ENCODE data around the gene KCNJ3.

KCNJ3 gene, protein sequence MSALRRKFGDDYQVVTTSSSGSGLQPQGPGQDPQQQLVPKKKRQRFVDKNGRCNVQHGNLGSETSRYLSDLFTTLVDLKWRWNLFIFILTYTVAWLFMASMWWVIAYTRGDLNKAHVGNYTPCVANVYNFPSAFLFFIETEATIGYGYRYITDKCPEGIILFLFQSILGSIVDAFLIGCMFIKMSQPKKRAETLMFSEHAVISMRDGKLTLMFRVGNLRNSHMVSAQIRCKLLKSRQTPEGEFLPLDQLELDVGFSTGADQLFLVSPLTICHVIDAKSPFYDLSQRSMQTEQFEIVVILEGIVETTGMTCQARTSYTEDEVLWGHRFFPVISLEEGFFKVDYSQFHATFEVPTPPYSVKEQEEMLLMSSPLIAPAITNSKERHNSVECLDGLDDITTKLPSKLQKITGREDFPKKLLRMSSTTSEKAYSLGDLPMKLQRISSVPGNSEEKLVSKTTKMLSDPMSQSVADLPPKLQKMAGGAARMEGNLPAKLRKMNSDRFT

DNA sequence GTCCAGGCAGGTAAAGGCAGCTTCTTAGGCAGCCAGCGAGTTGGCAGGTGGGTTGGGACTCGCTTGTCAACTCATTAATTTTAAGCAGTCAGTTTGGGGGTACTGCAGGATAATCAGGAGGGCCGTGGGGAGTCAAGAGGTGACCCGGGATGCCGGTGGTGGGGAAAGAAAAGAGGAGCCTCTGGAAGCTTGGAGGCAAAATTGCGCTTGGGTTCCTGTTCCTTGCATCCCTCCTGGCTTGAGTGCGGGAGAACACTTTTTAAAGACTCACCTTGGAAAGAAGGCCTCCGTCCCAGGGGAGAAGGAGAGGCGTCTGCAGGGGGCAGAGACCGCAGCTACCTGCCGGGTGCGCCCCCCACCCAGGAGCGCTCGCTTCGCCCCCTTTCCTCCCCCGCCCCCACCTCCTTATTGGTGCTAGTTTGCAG, at the start of gene KCNJ3:
KCNJ3 (plus strand) TSS at position 400 of the 425 bp plus-strand sequence. CDS start 81 bp downstream, outside the sequence.
- no peak for DNase-seq (ENCODE audit: low spot score)

- DNase-seq (ENCODE audit: low spot score): no peak
These were observed 43.0 kb upstream of the KCNJ3 start for GRCh38 chr2:154655499-154655898.

DNA sequence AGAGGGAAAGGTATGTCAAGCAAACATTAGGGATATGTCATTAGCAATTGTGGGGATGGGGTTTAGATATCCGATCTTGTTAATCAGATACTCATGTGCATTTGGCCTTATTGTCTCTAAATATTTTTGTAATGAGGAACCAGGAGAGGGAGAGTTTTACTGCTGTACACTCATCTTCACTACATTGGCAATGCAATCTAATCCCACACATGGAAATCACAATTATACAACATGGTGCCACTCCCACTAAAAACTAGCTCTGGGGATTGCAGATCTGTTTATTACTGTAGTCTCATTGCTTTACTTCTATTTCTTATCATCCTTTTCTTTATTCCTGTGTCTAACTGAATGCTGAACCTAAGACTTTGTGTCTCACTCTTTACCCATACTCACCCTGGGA, 39.6 kb upstream of the KCNJ3 start:
- DNase-seq (ENCODE audit: low spot score): no peak

- DNase-seq (ENCODE audit: low spot score): no peak
These were observed 34.2 kb upstream of the KCNJ3 start for GRCh38 chr2:154664248-154664647.

DNA sequence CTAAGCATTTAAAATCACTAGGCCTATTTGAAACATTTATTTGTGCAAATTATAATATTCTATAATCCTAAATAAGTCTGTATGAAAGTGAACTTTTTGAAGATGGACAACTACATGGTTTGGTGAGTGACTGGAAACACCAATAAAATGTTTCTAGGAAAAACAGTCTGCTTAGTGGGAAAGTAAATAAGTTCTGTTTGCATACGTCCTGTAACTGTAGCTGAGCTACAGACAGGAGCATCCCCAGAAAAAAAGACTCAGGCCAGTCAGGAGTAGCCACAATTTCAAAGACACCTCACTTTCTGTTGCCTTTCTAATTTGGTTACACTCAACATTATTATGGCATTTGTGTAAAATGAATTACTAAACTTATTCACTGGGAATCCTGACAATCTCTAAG, 28.4 kb upstream of the KCNJ3 start:
- DNase-seq (ENCODE audit: low spot score): no peak

DNA sequence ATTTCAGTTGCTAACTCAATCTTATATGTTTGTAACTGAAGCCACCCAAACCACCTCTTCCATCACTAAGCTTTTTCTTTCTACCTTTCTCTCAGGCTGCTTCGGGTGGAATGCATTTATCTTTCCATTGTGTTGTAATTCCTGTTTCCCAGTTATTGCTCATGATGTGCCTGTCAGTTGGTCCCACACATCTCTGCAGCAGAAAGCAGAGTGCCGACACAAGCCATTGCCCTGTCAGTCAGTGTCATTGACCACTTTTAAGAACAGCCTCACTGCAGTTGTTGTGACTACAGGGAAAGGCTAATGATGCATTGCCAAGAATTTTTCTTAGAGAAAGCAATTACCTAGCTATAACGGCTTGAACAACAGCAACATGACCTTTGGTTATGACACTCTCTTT, 24.8 kb upstream of the KCNJ3 start:
- DNase-seq (ENCODE audit: low spot score): no peak

GRCh38 chr2:154677401-154677800, 21.1 kb upstream of the KCNJ3 start:
- no peak for DNase-seq (ENCODE audit: low spot score)

- no peak for DNase-seq (ENCODE audit: low spot score)
These were observed 16.8 kb upstream of the KCNJ3 start for GRCh38 chr2:154681741-154682140.

- peak; percentile 37 for DNase-seq (ENCODE audit: low spot score)
These were observed 12.3 kb upstream of the KCNJ3 start for GRCh38 chr2:154686162-154686561.

GRCh38 chr2:154688373-154688772, 10.1 kb upstream of the KCNJ3 start:
- DNase-seq (ENCODE audit: low spot score): no peak

GRCh38 chr2:154689158-154689557, 9.3 kb upstream of the KCNJ3 start:
- no peak for DNase-seq (ENCODE audit: low spot score)

- DNase-seq (ENCODE audit: low spot score): no peak
These were observed 5.6 kb upstream of the KCNJ3 start for GRCh38 chr2:154692927-154693326.

DNA sequence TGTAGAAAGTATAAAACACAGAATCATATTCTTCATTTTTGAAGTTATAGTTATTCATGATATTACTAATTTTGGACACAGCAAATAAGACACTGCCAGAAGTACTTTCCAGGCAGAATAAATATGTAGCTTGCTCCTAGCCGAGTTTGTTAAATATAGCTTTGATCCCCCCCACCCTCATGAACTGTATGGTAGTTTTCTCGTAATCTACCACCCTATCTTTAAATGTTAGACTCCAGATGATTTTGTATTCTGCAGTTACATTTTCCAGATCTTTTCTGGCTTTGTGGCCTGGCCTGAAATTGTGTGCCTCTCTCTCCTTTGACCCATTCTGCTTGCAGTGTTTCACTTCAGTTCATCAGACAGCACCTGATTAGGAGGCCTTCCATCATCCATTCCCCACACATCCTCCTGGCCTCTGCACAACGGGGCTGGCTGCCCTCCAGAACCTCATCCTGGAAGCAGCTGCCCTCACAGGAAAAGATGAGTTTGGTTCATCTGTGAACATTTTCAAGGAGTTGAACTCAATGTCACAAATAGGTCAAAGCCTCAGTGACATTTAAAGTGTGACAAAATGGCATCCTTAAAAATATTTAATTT, 4.7 kb upstream of the KCNJ3 start:
- DNase-seq (ENCODE audit: low spot score): no peak

DNA sequence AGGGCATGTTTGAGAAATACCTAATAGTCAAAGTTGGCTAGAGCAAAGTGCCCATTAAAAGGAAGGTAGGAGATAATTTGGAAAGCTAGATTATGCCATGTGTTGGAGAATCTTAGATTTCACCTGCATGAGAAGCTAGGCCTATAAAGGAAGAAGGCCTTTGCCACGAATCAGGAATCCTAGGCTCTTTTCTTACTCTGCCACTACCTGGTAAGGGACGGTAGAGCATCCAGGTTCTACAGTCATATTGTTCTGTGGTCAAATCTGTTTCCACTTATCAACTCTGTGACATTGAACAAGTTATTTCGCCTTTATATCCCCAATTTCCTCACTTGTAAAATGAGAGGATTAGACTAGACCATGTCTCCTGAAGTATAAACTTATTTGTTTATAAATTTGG, 3.6 kb upstream of the KCNJ3 start:
- no peak for DNase-seq (ENCODE audit: low spot score)

DNA sequence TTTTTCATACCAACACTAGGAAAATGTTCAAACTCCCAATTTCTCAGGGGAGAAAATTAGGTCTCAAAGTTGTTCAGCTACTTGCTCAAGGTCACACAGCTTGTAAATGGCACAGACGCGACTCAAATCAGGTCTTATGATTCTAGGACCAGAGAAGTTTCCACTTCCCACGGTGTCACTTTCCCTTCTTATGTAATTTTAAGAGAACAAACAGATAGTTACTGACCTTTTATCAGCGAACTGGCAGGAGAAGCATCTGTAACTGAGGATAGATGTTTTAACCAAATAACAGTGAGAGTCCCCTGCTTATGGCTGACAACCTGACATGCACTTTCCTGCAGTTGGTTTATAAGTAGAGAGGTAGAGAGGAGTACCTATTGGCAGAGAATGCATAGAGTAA, 2.1 kb upstream of the KCNJ3 start:
- no peak for DNase-seq (ENCODE audit: low spot score)

DNA sequence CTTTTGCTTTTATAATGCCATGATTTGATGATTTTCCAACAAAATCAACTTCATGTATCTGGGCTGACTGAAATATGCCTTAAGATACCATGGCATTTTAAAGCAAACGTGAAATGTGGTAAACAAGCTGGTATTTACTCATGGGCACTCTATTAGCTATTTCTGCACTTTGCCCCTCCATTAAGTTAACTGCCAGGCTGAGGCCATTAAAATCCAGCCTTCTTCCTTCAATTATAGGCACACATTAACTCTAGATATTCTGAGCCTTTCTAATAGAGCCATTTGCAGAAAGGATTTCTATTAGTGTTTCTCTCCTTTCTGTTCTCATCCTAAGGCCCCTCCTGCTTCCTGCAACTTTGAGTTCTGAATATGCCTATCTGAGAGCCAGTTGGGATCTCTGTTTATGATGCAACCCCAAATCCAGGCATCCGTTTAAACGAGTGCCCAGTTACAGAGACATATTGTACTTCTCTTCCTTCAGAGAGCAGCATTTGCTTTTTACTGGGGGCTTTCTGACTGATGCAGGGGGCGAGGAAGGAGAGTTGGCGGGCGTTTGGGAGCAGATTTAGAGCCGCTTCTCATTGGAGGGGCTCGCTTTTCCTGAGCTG, 1.6 kb upstream of the KCNJ3 start:
- DNase-seq (ENCODE audit: low spot score): no peak

DNA sequence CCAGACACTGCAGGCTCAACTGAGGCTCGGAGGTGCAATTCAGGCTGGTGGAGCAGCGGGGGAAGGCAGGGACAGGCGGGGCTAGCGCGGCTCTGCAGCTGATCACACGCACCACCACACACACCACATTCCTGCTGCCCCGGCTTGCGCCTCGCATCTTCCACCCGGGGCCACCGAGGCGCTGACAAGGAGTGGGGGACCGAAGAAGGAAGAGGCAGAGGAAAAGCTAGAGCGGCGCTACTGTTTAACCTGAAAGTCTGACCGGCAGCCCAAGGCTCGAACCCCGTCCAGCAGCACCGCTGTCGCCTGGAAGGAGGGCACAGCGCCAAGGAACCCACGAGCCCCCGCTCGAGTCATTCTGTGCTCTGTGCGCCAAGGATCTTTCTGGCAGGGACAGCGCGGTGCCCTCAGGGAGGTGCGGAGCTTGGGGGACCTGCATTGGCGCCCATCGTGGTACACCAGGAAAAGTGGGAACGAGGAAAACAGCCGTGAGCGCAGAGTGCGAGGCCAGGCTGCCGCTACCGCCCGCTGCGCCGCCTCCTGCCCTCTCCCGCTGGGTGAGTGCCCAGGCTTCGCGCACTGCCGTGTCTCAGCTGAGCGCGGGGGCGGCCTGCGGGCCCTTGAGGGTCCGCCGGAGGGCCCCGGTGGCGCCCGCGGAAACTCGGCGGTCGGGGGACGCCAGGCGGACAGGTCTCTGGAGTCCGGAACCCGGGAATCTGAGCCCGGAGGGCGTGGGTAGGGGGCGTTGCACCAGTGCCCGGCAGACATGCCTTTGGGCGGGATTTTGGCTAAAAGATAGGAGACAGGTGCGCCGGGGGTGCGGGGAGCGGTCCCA, 860 bp upstream of the KCNJ3 start:
- DNase-seq (ENCODE audit: low spot score): no peak

GRCh38 chr2:154698721-154699574, 453 bp downstream of the KCNJ3 start:
- no peak for DNase-seq (ENCODE audit: low spot score)

DNA sequence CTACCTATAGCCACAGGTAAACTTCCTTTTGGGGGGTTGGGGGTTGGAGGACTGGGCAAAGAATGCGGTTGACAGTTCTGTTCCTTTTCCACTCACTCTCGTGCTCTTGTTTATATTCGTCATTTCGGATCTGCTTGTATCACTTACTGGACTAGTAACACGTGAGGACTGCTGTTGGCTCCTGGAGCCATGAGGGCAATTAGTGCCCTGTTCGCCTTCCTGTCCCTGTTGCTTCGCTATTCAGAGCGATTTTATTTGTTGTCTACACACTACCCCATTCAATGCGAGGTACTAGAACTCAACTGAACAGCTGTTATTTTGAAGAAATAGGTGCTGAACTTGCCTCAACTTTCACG, 1.1 kb downstream of the KCNJ3 start:
- no peak for DNase-seq (ENCODE audit: low spot score)

DNA sequence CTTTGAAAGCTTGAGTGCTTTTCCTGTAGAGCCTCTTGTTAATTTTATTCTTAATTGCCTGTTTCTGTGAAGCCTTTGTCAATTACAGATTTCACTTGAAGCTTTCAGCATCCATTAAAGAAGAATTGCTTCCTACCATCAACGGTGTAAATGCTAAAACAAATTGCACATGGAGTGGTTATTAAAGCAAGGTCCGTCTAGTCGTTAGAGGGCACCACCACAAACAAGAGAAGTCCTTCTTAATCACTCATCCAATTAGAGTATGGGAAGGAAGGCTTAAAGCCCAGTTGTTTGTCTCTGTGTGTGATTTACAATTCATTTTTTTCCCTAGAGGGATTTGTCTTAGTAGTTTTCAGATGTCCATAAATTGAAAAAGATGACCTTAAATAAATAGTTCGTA, 1.6 kb downstream of the KCNJ3 start:
- DNase-seq (ENCODE audit: low spot score): no peak

DNA sequence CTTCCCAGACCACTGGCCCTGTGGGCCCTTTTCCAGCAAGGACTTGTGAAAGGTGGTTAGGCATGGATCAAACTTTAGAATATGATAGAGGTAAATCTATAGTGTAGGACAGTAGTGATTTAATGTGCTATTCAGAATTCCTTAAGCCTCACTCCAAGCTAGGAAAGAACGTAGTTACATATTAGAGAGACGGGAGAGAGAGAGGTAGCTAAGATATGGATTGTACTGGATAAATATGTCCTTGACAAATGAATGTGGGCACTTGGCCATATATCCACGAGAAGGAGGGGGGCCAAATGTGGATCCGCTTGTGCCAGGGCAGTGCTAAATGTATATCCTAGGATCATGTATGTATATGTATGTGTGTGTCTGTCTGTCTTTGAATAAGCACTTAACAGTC, 6.5 kb downstream of the KCNJ3 start:
- DNase-seq (ENCODE audit: low spot score): no peak
